ENCODE results near the gene FTCDNL1.

Gene FTCDNL1

DNA sequence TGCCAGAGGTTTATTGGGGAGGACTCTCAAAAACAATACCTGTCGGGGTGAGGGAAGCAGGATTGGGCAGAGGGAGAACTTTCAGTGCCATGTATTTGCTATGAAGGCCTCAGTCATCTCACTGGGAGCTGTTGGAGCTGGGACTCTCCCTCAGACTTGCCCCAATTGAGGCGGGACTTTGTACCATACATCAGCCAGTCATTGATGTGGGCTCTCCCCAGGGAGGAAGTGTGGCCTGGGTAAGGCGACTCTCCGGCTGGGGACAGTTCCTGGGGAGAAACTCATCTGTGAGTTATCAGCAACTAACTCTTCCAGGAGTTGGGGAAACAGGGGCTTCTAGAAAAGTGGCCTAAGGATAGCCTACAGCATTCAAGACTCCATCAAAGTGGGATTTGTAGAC, 66.5 kb downstream of the FTCDNL1 start:
- TF ChIP-seq GATA3 (IDR thresholded peaks at IDR 0.05; ENCODE audit: low read depth, low read length) (no peak), GATA2 (IDR thresholded peaks at IDR 0.05; ENCODE audit: low read depth, low read length) (no peak)

DNA sequence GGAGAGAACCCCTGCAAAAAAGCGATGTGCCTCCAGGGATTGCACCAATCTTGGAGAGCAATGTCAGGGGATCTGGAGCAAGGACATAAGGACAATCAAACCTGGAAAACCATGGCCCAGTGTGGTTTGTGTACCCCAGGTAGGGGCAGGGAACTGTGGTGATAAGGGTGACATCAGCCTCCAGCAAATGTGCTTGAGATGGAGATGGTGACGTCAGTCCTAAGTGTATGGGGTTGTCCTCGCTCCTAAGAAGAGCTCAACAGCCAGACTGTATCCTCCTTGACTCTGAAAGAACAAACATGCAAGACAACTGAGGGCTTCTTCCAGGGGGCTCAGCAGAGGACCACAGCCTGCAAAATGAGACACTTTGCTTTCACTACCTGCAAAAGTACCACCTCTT, 71.4 kb downstream of the FTCDNL1 start:
- no peak for TF ChIP-seq GATA3 (IDR thresholded peaks at IDR 0.05; ENCODE audit: low read depth, low read length)
- TF ChIP-seq GATA2 (IDR thresholded peaks at IDR 0.05; ENCODE audit: low read depth, low read length) = no peak

DNA sequence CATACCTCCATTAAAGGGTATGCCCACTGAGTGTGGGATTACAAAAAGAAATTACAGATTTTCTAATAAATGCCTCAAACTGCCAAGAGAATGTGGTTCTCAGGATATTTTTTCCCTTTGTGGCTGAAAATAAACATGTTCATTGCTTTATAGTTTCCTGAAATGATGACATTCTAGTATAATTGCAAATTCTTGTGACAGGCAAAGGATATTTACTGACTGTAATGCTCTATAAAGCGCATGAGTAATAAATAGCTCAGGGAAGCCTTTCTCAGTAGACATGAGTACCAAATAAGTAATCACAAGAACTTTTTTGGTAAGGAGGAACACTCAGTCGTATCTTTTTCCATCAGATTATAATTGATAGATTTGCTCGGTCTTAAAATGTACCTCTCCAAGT, 72.3 kb downstream of the FTCDNL1 start:
- TF ChIP-seq GATA3 (IDR thresholded peaks at IDR 0.05; ENCODE audit: low read depth, low read length) (no peak), GATA2 (IDR thresholded peaks at IDR 0.05; ENCODE audit: low read depth, low read length) (no peak)

DNA sequence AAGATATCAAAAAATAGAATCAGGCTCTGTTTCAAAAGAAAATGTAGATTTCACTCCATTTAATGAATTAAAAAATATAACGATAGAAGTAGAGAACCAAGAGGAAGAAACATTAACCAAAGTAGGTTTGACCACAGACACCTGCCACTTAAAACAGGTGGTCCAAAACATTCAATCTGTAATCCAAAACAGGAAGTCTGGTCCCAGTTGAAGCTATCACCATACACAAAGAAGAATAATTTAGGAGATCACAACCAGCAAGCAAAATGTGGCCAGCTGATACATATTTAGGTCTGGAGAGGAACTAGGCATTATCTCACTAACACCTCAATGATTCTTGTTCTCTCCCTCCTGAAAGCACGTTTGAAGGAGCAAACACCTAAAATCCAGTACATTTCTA, 73.1 kb downstream of the FTCDNL1 start:
- TF ChIP-seq GATA3 (IDR thresholded peaks at IDR 0.05; ENCODE audit: low read depth, low read length) (no peak), GATA2 (IDR thresholded peaks at IDR 0.05; ENCODE audit: low read depth, low read length) (no peak)

DNA sequence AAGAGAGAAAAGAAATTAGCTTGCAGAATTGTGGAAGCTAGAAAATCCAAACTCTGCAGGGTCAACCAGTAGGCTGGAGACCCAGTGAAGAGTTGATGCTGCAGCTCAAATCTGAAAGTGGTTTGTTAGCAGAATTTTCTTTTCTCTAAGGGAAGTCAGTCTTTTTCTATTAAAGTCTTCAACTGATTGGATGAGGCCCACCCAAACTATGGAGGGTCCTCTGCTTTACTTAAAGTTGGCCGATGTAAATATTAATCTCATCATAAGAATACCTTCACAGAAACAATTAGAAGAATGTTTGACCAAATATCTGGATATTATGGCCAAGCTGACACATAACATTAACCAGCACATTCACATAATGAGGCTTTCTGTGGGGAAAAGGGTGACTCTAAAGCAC, 73.7 kb downstream of the FTCDNL1 start:
- TF ChIP-seq GATA3 (IDR thresholded peaks at IDR 0.05; ENCODE audit: low read depth, low read length) (no peak), GATA2 (IDR thresholded peaks at IDR 0.05; ENCODE audit: low read depth, low read length) (no peak)

DNA sequence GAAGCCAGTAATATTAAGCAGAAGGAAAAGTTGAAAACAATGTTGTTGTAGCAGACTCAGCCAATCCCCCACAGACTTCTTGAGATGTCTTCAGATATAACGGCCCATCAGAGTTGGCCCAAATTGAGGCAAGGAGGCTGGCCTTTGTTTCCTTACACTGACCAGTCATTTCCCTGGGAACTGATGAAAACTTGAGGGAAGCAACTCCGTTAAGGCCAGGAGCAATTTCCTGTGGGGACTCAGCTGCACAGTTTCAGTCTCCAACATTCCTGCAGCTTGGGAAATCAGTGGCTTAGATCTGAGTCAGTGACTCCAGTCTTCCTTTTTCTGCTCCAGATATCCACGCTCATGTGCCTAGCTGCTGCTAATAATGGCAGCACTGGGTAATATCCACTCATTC, 75.7 kb downstream of the FTCDNL1 start:
- TF ChIP-seq GATA3 (IDR thresholded peaks at IDR 0.05; ENCODE audit: low read depth, low read length) = no peak

DNA sequence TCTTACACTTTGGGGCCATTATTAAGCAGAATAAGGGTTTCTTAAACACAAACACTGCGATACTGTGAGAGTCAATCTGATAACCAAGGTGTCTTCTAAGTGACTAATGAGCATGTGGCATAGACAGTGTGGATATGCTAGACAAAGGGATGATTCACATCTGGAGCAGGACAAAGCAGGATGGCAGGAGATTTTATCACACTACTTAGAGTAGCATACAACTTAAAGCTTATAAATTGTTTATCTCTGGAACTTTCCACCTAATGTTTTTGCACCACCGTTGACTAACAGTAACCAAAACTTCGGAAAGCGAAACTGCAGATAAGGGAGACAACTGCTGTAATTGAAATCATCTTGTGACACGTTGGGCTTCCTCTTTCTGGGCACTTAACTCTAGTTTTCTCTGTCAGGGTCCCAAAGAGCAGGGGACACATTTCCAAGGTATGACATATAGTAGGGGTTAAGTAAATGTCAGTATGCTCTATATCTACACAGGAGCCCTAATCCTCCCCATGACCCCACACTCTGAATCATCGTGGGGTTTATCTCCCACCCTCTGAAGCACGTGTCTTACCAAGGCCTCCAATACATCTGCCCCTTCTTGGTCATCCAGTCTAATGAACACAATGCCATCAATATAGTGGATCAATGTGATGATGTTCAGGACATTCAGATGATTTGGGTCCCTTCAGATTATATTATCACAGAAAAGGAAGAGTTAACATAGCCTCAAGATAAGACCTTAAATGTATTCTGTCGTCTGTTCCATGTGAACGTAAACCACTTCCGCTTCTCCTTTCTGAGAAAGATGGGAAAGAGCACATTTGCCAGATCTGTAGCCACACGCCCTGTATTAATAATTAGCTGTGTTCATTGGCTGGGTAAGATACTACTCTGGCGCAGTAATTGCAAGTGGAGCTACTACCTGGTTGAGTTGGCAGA, 78.7 kb downstream of the FTCDNL1 start:
- TF ChIP-seq GATA2 (IDR thresholded peaks at IDR 0.05; ENCODE audit: low read depth, low read length) (no peak), GATA3 (IDR thresholded peaks at IDR 0.05; ENCODE audit: low read depth, low read length) (no peak)

DNA sequence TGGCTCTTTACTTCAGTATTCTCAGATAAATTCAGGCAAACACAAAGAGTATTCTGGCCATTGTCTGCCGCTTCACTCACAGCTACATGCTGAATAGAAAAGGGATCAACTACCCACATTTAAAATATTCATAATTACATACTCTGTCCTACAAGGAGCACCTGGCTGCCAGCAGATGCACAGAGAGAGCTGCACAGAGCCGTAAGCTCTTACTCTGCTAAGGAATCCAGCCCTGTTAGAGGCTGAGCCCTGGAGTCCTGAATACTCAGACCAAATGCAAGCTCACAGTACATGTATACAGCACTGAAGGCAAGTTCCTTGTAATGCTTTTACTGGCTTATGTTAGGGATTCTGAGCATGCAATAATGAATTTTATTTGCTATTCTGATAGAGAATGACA, 80.3 kb downstream of the FTCDNL1 start:
- TF ChIP-seq GATA3 (IDR thresholded peaks at IDR 0.05; ENCODE audit: low read depth, low read length) (no peak), GATA2 (IDR thresholded peaks at IDR 0.05; ENCODE audit: low read depth, low read length) (no peak)

DNA sequence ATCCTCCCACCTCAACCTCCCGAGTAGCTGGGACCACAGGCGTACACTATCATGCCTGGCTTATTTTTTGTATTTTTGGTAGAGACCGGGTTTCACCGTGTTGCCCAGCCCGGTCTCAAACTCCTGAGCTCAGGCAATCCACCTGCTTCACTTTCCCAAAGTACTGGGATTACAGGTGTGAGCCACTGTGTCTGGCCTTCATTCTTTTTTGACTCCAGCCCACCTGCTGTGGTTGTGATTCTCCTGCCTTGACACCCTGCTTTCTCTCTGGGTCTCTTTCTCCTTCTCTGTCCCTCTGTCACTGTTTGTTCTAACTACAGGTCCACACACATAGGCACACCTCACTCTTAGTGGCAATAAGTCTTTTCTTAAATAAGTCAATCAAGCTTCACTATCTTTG, 85.3 kb downstream of the FTCDNL1 start:
- no peak for TF ChIP-seq GATA3 (IDR thresholded peaks at IDR 0.05; ENCODE audit: low read depth, low read length)
- TF ChIP-seq GATA2 (IDR thresholded peaks at IDR 0.05; ENCODE audit: low read depth, low read length) = no peak

DNA sequence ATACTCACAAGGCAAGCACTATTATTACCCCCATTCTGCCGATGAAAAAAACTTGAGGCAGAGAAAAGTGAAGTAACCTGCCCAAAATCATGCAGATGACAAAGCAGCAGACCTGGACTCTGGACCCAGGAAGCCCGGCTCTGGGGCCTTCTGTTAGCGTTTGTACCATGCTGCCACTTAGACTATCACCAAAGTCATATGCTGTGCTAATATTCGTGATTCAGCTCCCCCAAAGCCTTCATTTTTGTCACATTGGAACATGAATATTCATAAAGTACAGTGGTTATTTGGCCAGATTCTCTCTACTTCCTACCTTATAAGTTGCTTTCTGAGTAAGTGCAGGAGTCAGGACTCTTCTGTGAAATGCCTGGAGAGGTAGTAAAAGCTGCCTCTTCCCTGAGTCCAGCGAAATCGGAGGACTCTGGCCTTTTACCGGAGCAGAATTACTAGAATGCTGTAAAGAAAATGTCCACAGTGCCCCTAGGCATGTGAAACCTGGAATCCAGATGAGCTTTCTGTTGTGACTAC, 86.7 kb downstream of the FTCDNL1 start:
- TF ChIP-seq GATA2 (IDR thresholded peaks at IDR 0.05; ENCODE audit: low read depth, low read length) = no peak
- TF ChIP-seq GATA3 (IDR thresholded peaks at IDR 0.05; ENCODE audit: low read depth, low read length) = no peak

DNA sequence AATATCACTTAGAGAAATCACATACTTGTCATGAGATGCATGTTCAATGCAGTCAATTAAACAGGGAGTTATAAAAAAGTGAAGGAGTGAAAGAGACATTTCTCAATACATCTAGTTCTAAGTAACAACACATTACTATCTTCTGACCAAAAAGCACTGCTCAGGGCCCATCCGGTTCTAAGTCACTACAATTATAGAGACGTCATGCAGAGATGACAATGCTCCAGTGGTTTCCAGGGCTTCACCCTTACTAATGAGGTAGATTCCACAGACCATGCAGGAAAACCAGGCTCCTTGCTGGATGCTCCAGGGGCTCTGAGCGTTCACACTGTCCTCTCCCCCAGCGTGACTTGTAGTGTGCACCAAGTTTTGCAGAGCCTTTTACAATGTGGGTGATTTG, 88.0 kb downstream of the FTCDNL1 start:
- TF ChIP-seq GATA3 (IDR thresholded peaks at IDR 0.05; ENCODE audit: low read depth, low read length) (no peak), GATA2 (IDR thresholded peaks at IDR 0.05; ENCODE audit: low read depth, low read length) (no peak)

DNA sequence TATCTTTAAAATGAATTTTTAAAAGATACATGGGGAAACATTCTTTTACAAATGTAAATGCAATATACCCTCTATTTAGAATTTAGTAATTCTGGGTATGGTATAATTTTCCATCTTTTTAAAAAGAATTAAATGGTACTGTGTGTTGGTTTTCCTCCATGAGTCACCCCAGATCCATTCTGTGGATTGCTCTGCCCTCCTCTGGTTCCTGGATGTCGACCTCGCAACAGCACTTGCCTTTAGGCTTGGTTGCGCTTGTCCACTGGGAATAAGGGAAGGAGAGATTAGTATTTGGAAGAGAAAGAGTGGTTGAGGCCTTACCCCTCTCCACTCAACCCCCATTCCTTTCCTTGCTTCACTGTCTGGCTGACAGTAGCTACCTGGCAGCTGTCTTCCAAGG, 90.4 kb downstream of the FTCDNL1 start:
- TF ChIP-seq GATA2 (IDR thresholded peaks at IDR 0.05; ENCODE audit: low read depth, low read length) = no peak

DNA sequence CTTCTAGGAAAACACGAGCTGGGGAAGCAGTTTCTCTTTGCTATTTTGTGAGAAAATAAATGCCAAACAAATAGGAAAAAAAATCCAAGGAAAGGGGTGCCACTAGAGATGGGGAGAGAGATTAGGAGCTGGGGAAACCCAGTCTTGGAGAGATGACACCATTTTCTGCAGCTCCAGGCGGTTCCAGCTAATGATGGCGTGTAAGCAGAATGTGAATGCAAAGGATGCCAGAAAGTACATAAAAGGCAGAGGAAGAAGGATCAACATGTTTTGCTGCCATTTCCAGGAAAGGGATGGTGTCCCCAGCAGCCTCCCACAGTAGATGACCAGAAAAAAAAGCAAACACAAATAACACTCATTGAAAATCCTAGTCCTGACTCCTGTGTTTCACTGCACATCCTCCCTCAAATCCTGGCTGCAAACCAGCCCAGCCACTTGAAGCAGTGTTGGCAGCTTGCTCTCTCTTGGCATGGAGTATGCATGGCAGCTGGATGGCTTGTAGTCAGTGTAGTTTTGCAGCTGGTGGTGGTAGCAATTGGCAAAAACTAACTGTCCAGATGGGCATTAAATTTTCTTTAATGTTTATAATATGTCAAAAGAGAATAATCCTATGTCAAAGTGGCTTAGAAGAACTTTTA, 93.6 kb downstream of the FTCDNL1 start:
- no peak for TF ChIP-seq GATA2 (IDR thresholded peaks at IDR 0.05; ENCODE audit: low read depth, low read length)
- TF ChIP-seq GATA3 (IDR thresholded peaks at IDR 0.05; ENCODE audit: low read depth, low read length) = no peak

DNA sequence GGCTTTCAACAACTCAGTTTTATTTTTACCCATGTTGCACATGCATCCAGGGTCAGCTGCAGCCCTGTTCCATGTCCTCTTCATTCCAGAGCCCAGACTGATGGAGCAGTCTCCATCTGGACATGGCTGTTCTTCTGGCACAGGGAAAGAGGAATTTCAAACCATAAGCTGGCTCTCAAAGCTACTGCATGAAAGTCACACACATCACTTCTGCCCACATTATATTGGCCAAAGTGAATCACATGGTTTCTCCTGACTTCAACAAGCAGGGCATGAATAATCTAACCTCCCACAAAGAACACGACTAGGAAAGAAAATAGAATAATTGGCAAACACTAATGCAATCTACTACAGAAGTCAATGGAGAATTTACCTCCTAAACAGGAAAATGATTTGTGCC, 94.2 kb downstream of the FTCDNL1 start:
- TF ChIP-seq GATA3 (IDR thresholded peaks at IDR 0.05; ENCODE audit: low read depth, low read length) (no peak), GATA2 (IDR thresholded peaks at IDR 0.05; ENCODE audit: low read depth, low read length) (no peak)

DNA sequence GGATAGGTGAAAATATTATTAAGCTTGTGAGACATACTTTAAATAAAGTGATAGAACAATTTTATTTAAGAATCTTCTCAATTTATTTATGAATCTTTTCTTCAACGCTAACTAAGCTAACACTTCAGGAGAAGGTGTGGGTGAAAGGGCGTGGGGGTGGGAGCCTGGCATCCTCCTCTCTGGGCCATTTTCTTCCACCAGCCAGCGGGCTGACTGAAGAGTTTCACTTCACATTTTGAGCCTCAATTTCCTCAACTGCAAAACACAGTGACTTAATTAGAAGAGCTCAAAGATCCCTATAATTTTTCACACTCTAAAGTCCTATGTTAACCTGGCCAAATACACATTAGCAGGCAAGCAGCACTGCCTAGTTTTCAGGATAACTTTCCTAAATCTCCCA, 94.8 kb downstream of the FTCDNL1 start:
- TF ChIP-seq GATA3 (IDR thresholded peaks at IDR 0.05; ENCODE audit: low read depth, low read length) = no peak
- no peak for TF ChIP-seq GATA2 (IDR thresholded peaks at IDR 0.05; ENCODE audit: low read depth, low read length)
